ENCODE measurements around the gene IDH3A. TPM values are rescaled to one million over a fixed set of nuclear protein-coding genes. Genes with fewer than 3 reads are reported as not detected.

Gene IDH3A
- total RNA-seq, 3 donors from 2014 or later (not counting 1 experiment from before 2014, with no cell fraction given): 43.5 to 55.1 (median 53.3) TPM

DNA sequence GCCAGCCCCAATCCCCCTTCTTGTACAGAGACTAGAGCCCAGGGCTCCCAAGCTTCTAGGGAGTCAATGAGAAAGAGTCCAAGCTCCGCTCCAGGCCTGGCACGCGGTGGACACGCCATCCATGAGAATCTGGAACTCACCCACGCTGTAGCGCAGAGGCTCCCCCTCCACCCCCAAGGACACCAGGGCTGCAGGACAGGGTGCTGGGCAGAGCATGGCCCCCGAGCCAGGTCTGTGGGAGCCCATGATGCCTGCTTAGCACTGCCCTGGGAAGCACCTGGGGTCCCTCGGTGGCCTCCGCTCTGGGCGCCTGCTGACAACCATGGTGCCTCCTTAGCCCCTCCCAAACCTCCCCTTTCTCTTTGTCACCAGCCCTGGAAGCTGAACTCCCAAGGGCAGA lies 56.7 kb downstream of the IDH3A start:
- ATAC-seq (no peak), DNase-seq (no peak)
- Mint-ChIP-seq H3K27ac (no peak overlapping the region), H3K36me3 (no peaks in the 10 kb centered on the region), H3K4me3 (no peak overlapping the region), H3K9me3 (no peaks in the 10 kb centered on the region), H3K27me3 (ENCODE audit: low read depth in 2 of 2) (peaks cover 0 to 2% of the 10 kb centered on the region in 2 donors), H3K4me1 (no peaks in the 10 kb centered on the region)
- TF ChIP-seq, protein P1, sequence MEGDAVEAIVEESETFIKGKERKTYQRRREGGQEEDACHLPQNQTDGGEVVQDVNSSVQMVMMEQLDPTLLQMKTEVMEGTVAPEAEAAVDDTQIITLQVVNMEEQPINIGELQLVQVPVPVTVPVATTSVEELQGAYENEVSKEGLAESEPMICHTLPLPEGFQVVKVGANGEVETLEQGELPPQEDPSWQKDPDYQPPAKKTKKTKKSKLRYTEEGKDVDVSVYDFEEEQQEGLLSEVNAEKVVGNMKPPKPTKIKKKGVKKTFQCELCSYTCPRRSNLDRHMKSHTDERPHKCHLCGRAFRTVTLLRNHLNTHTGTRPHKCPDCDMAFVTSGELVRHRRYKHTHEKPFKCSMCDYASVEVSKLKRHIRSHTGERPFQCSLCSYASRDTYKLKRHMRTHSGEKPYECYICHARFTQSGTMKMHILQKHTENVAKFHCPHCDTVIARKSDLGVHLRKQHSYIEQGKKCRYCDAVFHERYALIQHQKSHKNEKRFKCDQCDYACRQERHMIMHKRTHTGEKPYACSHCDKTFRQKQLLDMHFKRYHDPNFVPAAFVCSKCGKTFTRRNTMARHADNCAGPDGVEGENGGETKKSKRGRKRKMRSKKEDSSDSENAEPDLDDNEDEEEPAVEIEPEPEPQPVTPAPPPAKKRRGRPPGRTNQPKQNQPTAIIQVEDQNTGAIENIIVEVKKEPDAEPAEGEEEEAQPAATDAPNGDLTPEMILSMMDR (IDR thresholded peaks at IDR 0.05): no peak
- Histone ChIP-seq H3K4me3 (ENCODE audit: low read length) (no peak overlapping the region), H3K36me3 (ENCODE audit: control insufficient read depth, insufficient read depth, low read length) (no peaks in the 10 kb centered on the region), H3K9me3 (ENCODE audit: control insufficient read depth, insufficient read depth, low read length) (no peaks in the 10 kb centered on the region), H3K27ac (ENCODE audit: low read length) (no peak overlapping the region), H3K4me1 (ENCODE audit: control insufficient read depth, insufficient read depth, low read length) (no peaks in the 10 kb centered on the region), H3K27me3 (ENCODE audit: control insufficient read depth, insufficient read depth, low read length) (no peaks in the 10 kb centered on the region)
- 90% methylated on average over 10 of the region's 10 CpGs for WGBS (ENCODE audit: insufficient coverage)
- intact Hi-C loops (cut with micrococcal nuclease): no loop called here

DNA sequence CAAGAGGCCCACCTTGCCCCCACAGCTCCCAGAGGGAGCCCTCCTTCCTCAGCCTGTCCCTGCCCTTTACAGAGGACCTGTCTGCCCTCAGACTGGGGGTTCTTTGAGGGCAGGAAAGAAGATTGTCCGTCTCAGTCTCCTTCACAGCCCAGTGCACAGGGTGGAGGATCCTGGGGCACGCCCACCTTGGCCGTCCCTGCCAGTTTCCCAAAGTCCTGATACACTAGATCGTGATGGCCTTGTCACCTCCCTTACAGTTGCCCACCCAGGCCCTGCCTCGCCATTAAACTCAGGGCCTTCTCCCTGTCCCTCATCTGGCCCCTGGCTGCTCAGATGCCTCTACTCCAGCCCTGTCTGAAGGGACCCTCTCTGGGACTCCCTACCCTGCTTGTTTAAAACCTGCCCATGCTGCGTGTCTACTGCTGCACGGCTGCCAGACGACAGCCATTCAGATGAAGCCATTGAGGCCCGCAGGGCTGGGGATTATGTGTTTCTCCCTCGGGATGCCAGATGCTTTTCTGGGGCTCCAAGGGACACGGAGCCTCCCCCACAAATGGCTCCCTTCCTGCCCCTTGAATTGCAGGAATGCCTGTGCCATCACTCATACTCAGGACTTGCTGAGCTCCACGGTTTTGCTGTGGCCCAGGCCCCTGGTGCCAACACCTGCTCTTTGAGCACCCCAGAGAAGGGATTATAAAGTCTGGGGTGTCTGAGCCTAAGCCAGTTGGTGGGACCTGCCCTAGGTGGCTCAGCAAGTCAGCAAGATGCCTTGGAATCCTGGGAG lies 57.4 kb downstream of the IDH3A start:
- ATAC-seq (no peak), DNase-seq (no peak)
- no peaks in the 10 kb centered on the region for H3K4me1 Mint-ChIP-seq
- no peaks in the 10 kb centered on the region for H3K9me3 Mint-ChIP-seq
- no peak overlapping the region for H3K27ac Mint-ChIP-seq
- no peaks in the 10 kb centered on the region for H3K36me3 Mint-ChIP-seq
- no peak overlapping the region for H3K4me3 Mint-ChIP-seq
- no peaks in the 10 kb centered on the region for H3K36me3 ChIP-seq (ENCODE audit: control insufficient read depth, insufficient read depth, low read length)
- TF ChIP-seq, protein P1 (IDR thresholded peaks at IDR 0.05): no peak
- WGBS (ENCODE audit: insufficient coverage): 83% methylated on average over 12 of the region's 12 CpGs
- H3K27me3 ChIP-seq (ENCODE audit: control insufficient read depth, insufficient read depth, low read length): no peaks in the 10 kb centered on the region
- intact Hi-C loops (cut with micrococcal nuclease): no loop called here
- no peaks in the 10 kb centered on the region for H3K27me3 Mint-ChIP-seq (ENCODE audit: low read depth in 2 of 2)
- no peak overlapping the region for H3K4me3 ChIP-seq (ENCODE audit: low read length)
- no peaks in the 10 kb centered on the region for H3K4me1 ChIP-seq (ENCODE audit: control insufficient read depth, insufficient read depth, low read length)
- no peaks in the 10 kb centered on the region for H3K9me3 ChIP-seq (ENCODE audit: control insufficient read depth, insufficient read depth, low read length)
- H3K27ac ChIP-seq (ENCODE audit: low read length): no peak overlapping the region

DNA sequence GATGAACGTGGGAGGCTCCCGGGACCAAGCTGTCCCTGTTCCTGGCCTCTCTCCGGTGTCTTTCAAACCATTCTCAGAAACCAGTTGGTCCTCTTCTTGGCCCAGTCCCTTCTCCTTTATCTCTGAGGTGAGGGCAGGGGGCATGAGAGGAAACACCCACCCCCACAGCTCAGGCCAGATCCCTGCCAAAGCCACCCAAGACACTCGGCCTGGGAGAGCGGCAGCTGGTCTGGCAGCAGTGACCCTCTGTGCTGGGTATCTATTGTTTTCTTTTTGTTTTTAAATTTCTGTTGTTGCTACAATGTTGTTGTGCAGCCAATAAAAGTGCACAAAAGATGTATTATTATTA lies 57.9 kb downstream of the IDH3A start:
- H3K9me3 Mint-ChIP-seq: no peaks in the 10 kb centered on the region
- 92% methylated on average over 3 of the region's 5 CpGs for WGBS (ENCODE audit: insufficient coverage)
- no peak for ATAC-seq
- Histone ChIP-seq H3K36me3 (ENCODE audit: control insufficient read depth, insufficient read depth, low read length) (no peaks in the 10 kb centered on the region), H3K27ac (ENCODE audit: low read length) (no peak overlapping the region), H3K4me1 (ENCODE audit: control insufficient read depth, insufficient read depth, low read length) (no peaks in the 10 kb centered on the region), H3K4me3 (ENCODE audit: low read length) (no peak overlapping the region), H3K27me3 (ENCODE audit: control insufficient read depth, insufficient read depth, low read length) (no peaks in the 10 kb centered on the region), H3K9me3 (ENCODE audit: control insufficient read depth, insufficient read depth, low read length) (no peaks in the 10 kb centered on the region)
- H3K27me3 Mint-ChIP-seq (ENCODE audit: low read depth in 2 of 2): peaks cover 0 to 4% of the 10 kb centered on the region in 2 donors
- no peak for DNase-seq
- no peaks in the 10 kb centered on the region for H3K36me3 Mint-ChIP-seq
- TF ChIP-seq, protein P1 (IDR thresholded peaks at IDR 0.05): no peak
- H3K4me1 Mint-ChIP-seq: no peaks in the 10 kb centered on the region
- no peak overlapping the region for H3K27ac Mint-ChIP-seq
- no peak overlapping the region for H3K4me3 Mint-ChIP-seq
- intact Hi-C loops (cut with micrococcal nuclease): no loop called here

Data from natural killer cell (primary cell).